C4-2B (cell line): ENCODE results near the gene CTNNA3.

Experiments
- H3K27ac ChIP-seq: fragments of 450-650 bp; 2 replicates; pipeline ENCODE4 v1.5.1; 2017
- ZFX ChIP-seq: fragments of 450-650 bp; IDR thresholded peaks from 2 replicates; pipeline ENCODE4 v1.6.1; 2017
- TF ChIP-seq, protein P1 (sequence below): fragments of 450-650 bp; conservative IDR thresholded peaks from 2 replicates; pipeline ENCODE4 v1.5.1; 2017; ENCODE audit warnings: mild to moderate bottlenecking

Gene CTNNA3

DNA sequence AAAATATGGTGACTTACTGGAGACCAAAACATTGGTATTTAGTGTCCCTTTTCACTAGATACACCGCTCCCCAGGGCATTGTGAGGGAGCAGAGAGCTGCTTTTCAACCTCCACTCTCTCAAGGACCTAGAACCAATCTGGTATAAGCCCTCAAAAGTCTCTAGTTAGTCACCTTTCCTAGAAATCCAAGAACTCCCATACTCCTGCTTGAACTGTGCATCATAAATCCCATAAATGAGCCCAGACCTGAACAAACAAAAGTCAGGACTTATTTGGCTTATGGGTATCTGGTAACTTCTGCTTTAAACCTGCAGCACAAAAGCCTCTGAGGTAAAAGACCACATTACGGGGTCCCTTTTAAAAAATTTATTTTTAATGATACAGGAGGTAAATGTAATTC, 1373.2 kb downstream of the CTNNA3 start:
- no peak for TF ChIP-seq ZFX
- TF ChIP-seq, protein P1, sequence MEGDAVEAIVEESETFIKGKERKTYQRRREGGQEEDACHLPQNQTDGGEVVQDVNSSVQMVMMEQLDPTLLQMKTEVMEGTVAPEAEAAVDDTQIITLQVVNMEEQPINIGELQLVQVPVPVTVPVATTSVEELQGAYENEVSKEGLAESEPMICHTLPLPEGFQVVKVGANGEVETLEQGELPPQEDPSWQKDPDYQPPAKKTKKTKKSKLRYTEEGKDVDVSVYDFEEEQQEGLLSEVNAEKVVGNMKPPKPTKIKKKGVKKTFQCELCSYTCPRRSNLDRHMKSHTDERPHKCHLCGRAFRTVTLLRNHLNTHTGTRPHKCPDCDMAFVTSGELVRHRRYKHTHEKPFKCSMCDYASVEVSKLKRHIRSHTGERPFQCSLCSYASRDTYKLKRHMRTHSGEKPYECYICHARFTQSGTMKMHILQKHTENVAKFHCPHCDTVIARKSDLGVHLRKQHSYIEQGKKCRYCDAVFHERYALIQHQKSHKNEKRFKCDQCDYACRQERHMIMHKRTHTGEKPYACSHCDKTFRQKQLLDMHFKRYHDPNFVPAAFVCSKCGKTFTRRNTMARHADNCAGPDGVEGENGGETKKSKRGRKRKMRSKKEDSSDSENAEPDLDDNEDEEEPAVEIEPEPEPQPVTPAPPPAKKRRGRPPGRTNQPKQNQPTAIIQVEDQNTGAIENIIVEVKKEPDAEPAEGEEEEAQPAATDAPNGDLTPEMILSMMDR = no peak

GRCh38 chr10:66321723-66322665, 1374.0 kb downstream of the CTNNA3 start:
- peak overlapping the region; percentile 0; the same call in 1 of the 2 replicates for H3K27ac ChIP-seq
- TF ChIP-seq, protein P1 = no peak

More for the DNA sequence above, 1373.2 kb downstream of the CTNNA3 start:
- H3K27ac ChIP-seq = peak overlapping the region; percentile 0; the same call in 1 of the 2 replicates

DNA sequence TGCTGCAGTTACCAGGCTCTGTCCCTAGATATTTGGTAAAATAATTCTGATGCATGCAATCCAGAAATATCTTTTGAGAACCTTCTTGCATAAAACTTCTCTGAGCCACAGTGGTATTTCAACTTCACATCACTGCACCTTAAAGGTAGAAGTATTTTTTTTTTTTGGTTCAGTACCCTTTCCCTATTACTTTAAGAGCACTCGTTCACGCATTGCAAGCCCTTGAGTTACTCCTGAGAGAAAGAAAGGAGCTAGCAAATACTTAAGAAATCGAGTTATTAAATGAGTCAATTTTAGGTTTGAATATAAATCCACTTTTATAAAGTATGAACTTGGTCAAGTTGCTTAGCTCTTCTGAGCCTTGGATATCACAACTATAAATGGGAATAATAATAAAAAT, 1377.2 kb downstream of the CTNNA3 start:
- no peak for TF ChIP-seq ZFX
- TF ChIP-seq, protein P1 = no peak
- H3K27ac ChIP-seq = no peak overlapping the region

DNA sequence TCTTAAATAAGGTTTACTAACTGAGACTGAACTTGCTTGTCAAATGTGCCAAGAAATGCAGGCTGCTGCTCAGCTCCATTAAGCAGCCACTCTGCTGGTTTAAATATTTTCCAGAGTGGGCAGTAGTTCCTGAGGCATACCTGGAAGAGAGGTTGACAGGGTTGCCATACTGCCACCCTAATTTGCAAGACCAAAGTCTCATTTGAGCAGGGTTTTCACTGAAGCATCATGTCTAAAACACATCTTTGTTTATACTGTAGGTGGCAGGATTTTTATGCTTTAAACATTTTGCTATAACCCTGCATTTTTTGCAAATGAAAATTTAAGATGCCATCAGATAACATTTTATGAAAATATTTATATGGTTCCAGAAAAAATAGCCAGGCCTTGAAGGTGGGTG, 1388.2 kb downstream of the CTNNA3 start:
- TF ChIP-seq, protein P1 = peak; percentile 28
- TF ChIP-seq ZFX = no peak
- H3K27ac ChIP-seq = no peak overlapping the region

- H3K27ac ChIP-seq = no peak overlapping the region
- TF ChIP-seq ZFX = no peak
Observed at GRCh38 chr10:66301078-66301477, 1394.9 kb downstream of the CTNNA3 start.

- no peak overlapping the region for H3K27ac ChIP-seq
- no peak for TF ChIP-seq ZFX
- TF ChIP-seq, protein P1 = no peak
Observed at GRCh38 chr10:66295602-66296001, 1400.4 kb downstream of the CTNNA3 start.

- TF ChIP-seq, protein P1 = no peak
- no peak for TF ChIP-seq ZFX
- no peak overlapping the region for H3K27ac ChIP-seq
Observed at GRCh38 chr10:66294538-66294937, 1401.5 kb downstream of the CTNNA3 start.
